Dermis blood vessel endothelial cell (primary cell): ENCODE measurements around the gene HHAT. TPM values are rescaled to one million over a fixed set of nuclear protein-coding genes. Genes with fewer than 3 reads are reported as not detected.

Source experiments
- DNase-seq: peaks from one replicate; pipeline ENCODE4 v3.0.0; 2010
- total RNA-seq: library from RNA; depleted of rRNA; stranded (reverse); fragments of >200 nt; gene quantifications from 2 replicates; pipeline ENCODE4 v1.2.3, GENCODE V29; 2014

Gene HHAT
- total RNA-seq, 1 donor from 2014 or later: 4.8 TPM

GRCh38 chr1:210607361-210607760 lies 278.7 kb downstream of the HHAT start:
- no peak for DNase-seq

GRCh38 chr1:210608767-210609166 lies 280.1 kb downstream of the HHAT start:
- no peak for DNase-seq

- no peak for DNase-seq
These were observed 287.7 kb downstream of the HHAT start for GRCh38 chr1:210616356-210616755.

GRCh38 chr1:210617293-210617692 lies 288.6 kb downstream of the HHAT start:
- DNase-seq: no peak

GRCh38 chr1:210618369-210618768 lies 289.7 kb downstream of the HHAT start:
- no peak for DNase-seq

GRCh38 chr1:210620867-210621488 lies 292.3 kb downstream of the HHAT start:
- DNase-seq: no peak

- no peak for DNase-seq
These were observed 293.0 kb downstream of the HHAT start for GRCh38 chr1:210621712-210622111.

- no peak for DNase-seq
These were observed 296.0 kb downstream of the HHAT start for GRCh38 chr1:210624722-210625121.

- DNase-seq: no peak
These were observed 297.0 kb downstream of the HHAT start for GRCh38 chr1:210625715-210626114.

- no peak for DNase-seq
These were observed 297.6 kb downstream of the HHAT start for GRCh38 chr1:210626341-210626740.

- no peak for DNase-seq
These were observed 299.1 kb downstream of the HHAT start for GRCh38 chr1:210627755-210628154.

- DNase-seq: no peak
These were observed 300.6 kb downstream of the HHAT start for GRCh38 chr1:210629276-210629675.

GRCh38 chr1:210631399-210631798 lies 302.7 kb downstream of the HHAT start:
- no peak for DNase-seq

GRCh38 chr1:210633140-210633539 lies 304.4 kb downstream of the HHAT start:
- DNase-seq: no peak

GRCh38 chr1:210633636-210634035 lies 304.9 kb downstream of the HHAT start:
- DNase-seq: no peak

GRCh38 chr1:210635108-210635507 lies 306.4 kb downstream of the HHAT start:
- no peak for DNase-seq

GRCh38 chr1:210641582-210641981 lies 312.9 kb downstream of the HHAT start:
- no peak for DNase-seq

- no peak for DNase-seq
These were observed 317.0 kb downstream of the HHAT start for GRCh38 chr1:210645582-210646257.

- no peak for DNase-seq
These were observed 317.5 kb downstream of the HHAT start for GRCh38 chr1:210646258-210646616.

GRCh38 chr1:210647406-210648333 lies 319.0 kb downstream of the HHAT start:
- DNase-seq: no peak

- no peak for DNase-seq
These were observed 320.0 kb downstream of the HHAT start for GRCh38 chr1:210648588-210649269.

- DNase-seq: no peak
These were observed 321.7 kb downstream of the HHAT start for GRCh38 chr1:210650403-210650802.
